Astrocyte (in vitro differentiated cells and primary cell): ENCODE measurements around the gene TMEM184C.

Experiments
- EZH2 ChIP-seq: IDR thresholded peaks from 2 replicates; pipeline ENCODE4 v1.6.1; 2012; ENCODE audit warnings: mild to moderate bottlenecking, low read length, inconsistent platforms; ENCODE audit not compliant: insufficient read depth
- TF ChIP-seq, protein P1 (sequence below): IDR thresholded peaks from 2 replicates; pipeline ENCODE4 v1.5.1; 2011; ENCODE audit warnings: low read depth, mild to moderate bottlenecking, inconsistent platforms, low read length, moderate library complexity; ENCODE audit not compliant: insufficient read depth

DNA sequence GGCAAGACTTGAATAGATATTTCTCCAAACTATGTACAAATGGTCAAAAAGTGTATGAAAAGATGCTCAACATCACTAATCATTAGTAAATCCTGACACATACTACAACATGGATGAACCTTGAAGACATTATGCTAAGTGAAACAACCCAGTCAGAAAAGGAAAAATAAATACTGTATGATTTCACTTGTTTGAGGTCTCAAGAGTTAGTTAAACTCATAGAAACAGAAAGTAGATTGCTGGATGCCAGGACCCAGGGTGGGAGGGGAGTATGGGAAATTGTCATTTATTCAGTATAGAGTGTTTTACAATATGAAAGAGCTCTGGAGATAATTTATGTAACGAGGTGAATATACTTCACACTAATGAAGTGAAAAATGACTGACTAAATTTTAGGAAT is 34.4 kb downstream of the TMEM184C start:
- TF ChIP-seq, protein P1, sequence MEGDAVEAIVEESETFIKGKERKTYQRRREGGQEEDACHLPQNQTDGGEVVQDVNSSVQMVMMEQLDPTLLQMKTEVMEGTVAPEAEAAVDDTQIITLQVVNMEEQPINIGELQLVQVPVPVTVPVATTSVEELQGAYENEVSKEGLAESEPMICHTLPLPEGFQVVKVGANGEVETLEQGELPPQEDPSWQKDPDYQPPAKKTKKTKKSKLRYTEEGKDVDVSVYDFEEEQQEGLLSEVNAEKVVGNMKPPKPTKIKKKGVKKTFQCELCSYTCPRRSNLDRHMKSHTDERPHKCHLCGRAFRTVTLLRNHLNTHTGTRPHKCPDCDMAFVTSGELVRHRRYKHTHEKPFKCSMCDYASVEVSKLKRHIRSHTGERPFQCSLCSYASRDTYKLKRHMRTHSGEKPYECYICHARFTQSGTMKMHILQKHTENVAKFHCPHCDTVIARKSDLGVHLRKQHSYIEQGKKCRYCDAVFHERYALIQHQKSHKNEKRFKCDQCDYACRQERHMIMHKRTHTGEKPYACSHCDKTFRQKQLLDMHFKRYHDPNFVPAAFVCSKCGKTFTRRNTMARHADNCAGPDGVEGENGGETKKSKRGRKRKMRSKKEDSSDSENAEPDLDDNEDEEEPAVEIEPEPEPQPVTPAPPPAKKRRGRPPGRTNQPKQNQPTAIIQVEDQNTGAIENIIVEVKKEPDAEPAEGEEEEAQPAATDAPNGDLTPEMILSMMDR = no peak
- TF ChIP-seq EZH2 = no peak
